Panc1 (cell line): ENCODE results near the gene BMP7. TPM values are rescaled to one million over a fixed set of nuclear protein-coding genes. Genes with fewer than 3 reads are reported as not detected.

ENCODE experiments used
- ATAC-seq: fragments of 200-7000 bp; cut with Tn5 transposase; 2 replicates; pipeline ENCODE4 v1.9.1; 2020; ENCODE audit warnings: mild to moderate bottlenecking, moderate library complexity
- BruUV-seq: library from RNA; stranded (reverse); fragments of 400-500 nt; replicated peaks from 2 replicates; lab custom pipeline; 2021; lab: Mats Ljungman, UMichigan
- CTCF ChIA-PET: fragments of 300-600 bp; sonication (Branson Sonifier 250); formaldehyde crosslinking; loops from one replicate; lab custom pipeline; 2022; ENCODE audit warnings: antibody characterized with exemption; lab: Charles Lee
- POLR2A ChIA-PET: fragments of 300-600 bp; sonication (Branson Sonifier 250); formaldehyde crosslinking; loops from one replicate; lab custom pipeline; 2022; ENCODE audit warnings: antibody characterized with exemption; lab: Charles Lee
- DNase-seq: peaks from one replicate; pipeline ENCODE4 v3.0.0-alpha.2; 2010; ENCODE audit warnings: low read depth, low spot score
- H3K27ac ChIP-seq: 2 replicates; pipeline ENCODE4 v1.5.1; 2011; ENCODE audit warnings: mild to moderate bottlenecking, low read length, inconsistent platforms
- H3K27me3 ChIP-seq: fragments of 200-500 bp; sonication (Bioruptor generic); 2 replicates; pipeline ENCODE4 v1.6.0; 2014; ENCODE audit warnings: low read length, inconsistent platforms; ENCODE audit not compliant: control insufficient read depth, insufficient read depth
- H3K36me3 ChIP-seq: fragments of 200-500 bp; sonication (Bioruptor generic); 2 replicates; pipeline ENCODE4 v1.5.1; 2014; ENCODE audit warnings: inconsistent platforms, mild to moderate bottlenecking, low read length, moderate library complexity; ENCODE audit not compliant: control insufficient read depth, insufficient read depth
- H3K4me1 ChIP-seq: 2 replicates; pipeline ENCODE4 v1.5.1; 2011; ENCODE audit warnings: inconsistent platforms, mild to moderate bottlenecking, low read length, moderate library complexity; ENCODE audit not compliant: control insufficient read depth, insufficient read depth
- H3K4me3 ChIP-seq, 2 experiments: 2 replicates each; pipeline ENCODE4 v1.5.1; 2011 to 2012; ENCODE audit warnings: low read depth in 2 of 2, low read length in 2 of 2, mild to moderate bottlenecking in 2 of 2, inconsistent platforms in 1 of 2, moderate library complexity in 1 of 2
- H3K9me3 ChIP-seq: fragments of 200-500 bp; sonication (Bioruptor generic); 2 replicates; pipeline ENCODE4 v1.5.1; 2014; ENCODE audit warnings: low read depth, mild to moderate bottlenecking, inconsistent platforms, low read length, moderate library complexity; ENCODE audit not compliant: control insufficient read depth, insufficient read depth
- POLR2AphosphoS5 ChIP-seq: IDR thresholded peaks from 2 replicates; pipeline ENCODE4 v1.6.1; 2012; ENCODE audit warnings: mild to moderate bottlenecking, low read depth, low read length, moderate library complexity
- REST ChIP-seq, 2 experiments: IDR thresholded peaks; 2 replicates each; pipeline ENCODE4 v1.6.1; 2011 to 2012; ENCODE audit warnings: low read depth in 2 of 2, control low read depth in 1 of 2, low read length in 1 of 2, mild to moderate bottlenecking in 1 of 2, moderate library complexity in 1 of 2; ENCODE audit not compliant: insufficient read depth in 1 of 2
- SIN3A ChIP-seq: IDR thresholded peaks from 2 replicates; pipeline ENCODE4 v1.6.1; 2012; ENCODE audit warnings: low read depth, mild to moderate bottlenecking, low read length, moderate library complexity, borderline replicate concordance; ENCODE audit not compliant: insufficient read depth
- TCF7L2 ChIP-seq: IDR thresholded peaks from 2 replicates; pipeline ENCODE4 v1.6.1; 2011; ENCODE audit warnings: mild to moderate bottlenecking, low read depth, low read length, inconsistent platforms
- in situ Hi-C: cut with HindIII; loops from 2 replicates; pipeline ENCODE4 v1.10.0; 2016; ENCODE audit warnings: low sequenced_read_pairs, low pct_unique_long_range_greater_than_20kb
- intact Hi-C: fragments of 100-400 bp; cut with micrococcal nuclease; formaldehyde crosslinking; loops from one replicate; pipeline ENCODE4 v1.10.0; 2022; ENCODE audit not compliant: unreplicated experiment
- total RNA-seq: library from RNA; stranded (reverse); gene quantifications from one replicate; pipeline ENCODE4 v1.2.1, GENCODE V29; 2021; ENCODE audit not compliant: unreplicated experiment
- TF ChIP-seq, protein P1 (sequence below): fragments of 450-650 bp; IDR thresholded peaks from 2 replicates; pipeline ENCODE4 v1.5.1; 2017; ENCODE audit warnings: mild to moderate bottlenecking

Gene BMP7
- total RNA-seq, 1 experiment from 2014 or later, result 11.5 TPM

DNA sequence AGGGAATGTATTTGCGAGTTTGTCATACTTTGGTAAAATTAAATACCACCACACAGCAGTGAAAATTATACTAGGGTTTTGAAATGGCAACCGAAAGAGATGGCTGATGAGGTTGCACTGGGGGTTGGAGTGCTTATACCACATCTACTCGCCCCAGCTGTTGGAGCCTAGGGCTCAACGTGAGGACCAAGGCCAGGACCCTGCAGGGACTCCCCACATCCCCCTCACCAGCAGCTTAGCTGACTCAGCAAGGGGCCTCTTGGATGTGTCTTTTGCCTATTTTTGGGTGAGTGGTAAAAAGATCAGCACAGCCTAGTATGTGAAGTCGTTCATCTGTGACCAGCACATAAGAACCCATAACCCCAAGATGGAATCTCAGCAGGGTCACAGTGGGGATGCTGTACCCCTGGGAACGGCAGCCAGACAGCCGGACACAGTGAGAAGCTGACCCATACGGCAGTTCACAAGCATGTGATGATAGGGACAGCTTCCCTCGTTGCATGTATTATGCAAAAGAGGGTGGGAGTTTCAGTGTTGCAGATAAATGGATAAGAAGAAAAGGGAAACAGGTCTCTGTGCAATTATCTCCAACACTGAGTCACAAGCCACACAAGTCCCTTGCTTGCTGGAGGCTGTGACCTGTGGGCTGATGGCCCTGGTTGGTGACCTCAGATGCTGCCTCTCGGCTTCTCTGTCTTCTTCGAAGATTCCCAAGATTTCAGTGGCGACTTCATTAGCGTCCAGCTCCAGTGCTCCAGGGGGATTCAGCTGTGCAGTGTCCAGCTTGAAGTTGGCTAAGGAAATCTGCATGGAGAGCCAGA is 42.2 kb upstream of the BMP7 start:
- Histone ChIP-seq H3K4me3 (no peak overlapping the region), H3K36me3 (no peaks in the 10 kb centered on the region), H3K4me1 (no peaks in the 10 kb centered on the region), H3K27ac (no peak overlapping the region), H3K27me3 (peaks cover 12% of the 10 kb centered on the region), H3K9me3 (no peaks in the 10 kb centered on the region)
- no peak for TF ChIP-seq POLR2AphosphoS5
- no peak for TF ChIP-seq REST (IDR thresholded peaks at IDR 0.05; ENCODE audit: insufficient read depth in 1 of 2, low read depth in 2 of 2, low read length in 1 of 2)
- no peak for TF ChIP-seq TCF7L2
- TF ChIP-seq, protein P1, sequence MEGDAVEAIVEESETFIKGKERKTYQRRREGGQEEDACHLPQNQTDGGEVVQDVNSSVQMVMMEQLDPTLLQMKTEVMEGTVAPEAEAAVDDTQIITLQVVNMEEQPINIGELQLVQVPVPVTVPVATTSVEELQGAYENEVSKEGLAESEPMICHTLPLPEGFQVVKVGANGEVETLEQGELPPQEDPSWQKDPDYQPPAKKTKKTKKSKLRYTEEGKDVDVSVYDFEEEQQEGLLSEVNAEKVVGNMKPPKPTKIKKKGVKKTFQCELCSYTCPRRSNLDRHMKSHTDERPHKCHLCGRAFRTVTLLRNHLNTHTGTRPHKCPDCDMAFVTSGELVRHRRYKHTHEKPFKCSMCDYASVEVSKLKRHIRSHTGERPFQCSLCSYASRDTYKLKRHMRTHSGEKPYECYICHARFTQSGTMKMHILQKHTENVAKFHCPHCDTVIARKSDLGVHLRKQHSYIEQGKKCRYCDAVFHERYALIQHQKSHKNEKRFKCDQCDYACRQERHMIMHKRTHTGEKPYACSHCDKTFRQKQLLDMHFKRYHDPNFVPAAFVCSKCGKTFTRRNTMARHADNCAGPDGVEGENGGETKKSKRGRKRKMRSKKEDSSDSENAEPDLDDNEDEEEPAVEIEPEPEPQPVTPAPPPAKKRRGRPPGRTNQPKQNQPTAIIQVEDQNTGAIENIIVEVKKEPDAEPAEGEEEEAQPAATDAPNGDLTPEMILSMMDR, result no peak
- TF ChIP-seq SIN3A, result no peak
- DNase-seq (no peak), ATAC-seq (no peak)
- in situ Hi-C loops (no loop called here), intact Hi-C loops (no loop called here)
- POLR2A ChIA-PET, result no interaction called here
- no TSS peak for BruUV-seq
- CTCF ChIA-PET, result no interaction called here

DNA sequence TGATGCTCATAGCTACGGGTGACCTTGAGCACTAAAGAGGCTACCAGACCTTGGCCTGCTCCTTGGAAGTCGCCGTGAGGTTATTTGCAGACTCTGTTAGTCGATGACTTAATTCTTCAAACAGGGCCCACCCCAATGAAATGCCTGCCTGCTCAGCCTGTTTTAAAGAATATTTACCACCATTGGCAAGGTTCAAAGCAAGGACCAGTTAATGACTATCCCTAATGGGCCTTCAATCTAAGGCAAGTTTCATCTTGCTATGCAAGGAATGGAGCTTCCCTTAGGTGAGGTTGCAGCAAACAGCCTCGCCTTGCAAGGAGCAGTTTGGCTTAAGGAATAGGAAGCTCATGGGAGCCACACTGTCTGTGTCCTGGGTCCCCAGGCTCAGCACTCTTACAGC is 40.3 kb upstream of the BMP7 start:
- H3K27me3 ChIP-seq, result peaks cover 2% of the 10 kb centered on the region
- H3K4me3 ChIP-seq, result no peak overlapping the region
- TF ChIP-seq, protein P1, result no peak
- no peak for TF ChIP-seq REST (IDR thresholded peaks at IDR 0.05; ENCODE audit: insufficient read depth in 1 of 2, low read depth in 2 of 2, low read length in 1 of 2)
- no peak for TF ChIP-seq SIN3A
- no peak for TF ChIP-seq POLR2AphosphoS5
- no peak for TF ChIP-seq TCF7L2
- H3K27ac ChIP-seq, result no peak overlapping the region
- in situ Hi-C loops (no loop called here), intact Hi-C loops (no loop called here)
- no peaks in the 10 kb centered on the region for H3K4me1 ChIP-seq
- no peaks in the 10 kb centered on the region for H3K36me3 ChIP-seq
- ATAC-seq, result no peak
- DNase-seq, result no peak
- POLR2A ChIA-PET, result no interaction called here
- CTCF ChIA-PET, result no interaction called here
- no peaks in the 10 kb centered on the region for H3K9me3 ChIP-seq
- BruUV-seq, result no TSS peak
